Measurements from ENCODE around the gene UBE4B.

Gene UBE4B

DNA sequence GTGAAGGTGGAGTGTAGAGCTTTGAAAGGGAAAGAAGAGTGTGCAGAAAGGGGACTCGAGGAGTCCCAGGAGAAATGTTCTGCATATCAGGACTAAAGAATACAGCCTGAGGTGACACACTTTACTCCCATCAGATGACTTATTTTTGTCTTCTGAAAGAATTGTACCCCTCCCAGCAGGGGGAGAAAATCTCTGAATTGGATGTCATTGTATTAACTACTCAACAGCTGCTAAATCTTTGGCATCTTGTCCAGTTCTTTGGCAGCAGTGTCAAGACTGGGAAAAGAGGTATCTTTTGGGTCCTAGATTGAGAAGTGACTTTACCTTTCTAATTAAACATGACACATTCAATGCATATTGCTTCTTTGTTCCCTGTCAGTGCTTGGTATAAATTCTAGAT, 18.9 kb downstream of the UBE4B start:
- H3F3A ChIP-seq (ENCODE audit: insufficient read depth, low read length) = no peaks in the 10 kb centered on the region
- H3K9me2 ChIP-seq (replicated peaks; ENCODE audit: insufficient read depth, low read length) = no peaks in the 10 kb centered on the region
- no peaks in the 10 kb centered on the region for H3K9me3 ChIP-seq (replicated peaks; ENCODE audit: insufficient read depth, low read length)
- TF ChIP-seq EZH2phosphoT487 (IDR thresholded peaks at IDR 0.05; ENCODE audit: low read length) = no peak
- no peak for TF ChIP-seq EZH2 (optimal IDR thresholded peaks at IDR 0.05; ENCODE audit: low read depth, low read length)
- TF ChIP-seq, protein P1, sequence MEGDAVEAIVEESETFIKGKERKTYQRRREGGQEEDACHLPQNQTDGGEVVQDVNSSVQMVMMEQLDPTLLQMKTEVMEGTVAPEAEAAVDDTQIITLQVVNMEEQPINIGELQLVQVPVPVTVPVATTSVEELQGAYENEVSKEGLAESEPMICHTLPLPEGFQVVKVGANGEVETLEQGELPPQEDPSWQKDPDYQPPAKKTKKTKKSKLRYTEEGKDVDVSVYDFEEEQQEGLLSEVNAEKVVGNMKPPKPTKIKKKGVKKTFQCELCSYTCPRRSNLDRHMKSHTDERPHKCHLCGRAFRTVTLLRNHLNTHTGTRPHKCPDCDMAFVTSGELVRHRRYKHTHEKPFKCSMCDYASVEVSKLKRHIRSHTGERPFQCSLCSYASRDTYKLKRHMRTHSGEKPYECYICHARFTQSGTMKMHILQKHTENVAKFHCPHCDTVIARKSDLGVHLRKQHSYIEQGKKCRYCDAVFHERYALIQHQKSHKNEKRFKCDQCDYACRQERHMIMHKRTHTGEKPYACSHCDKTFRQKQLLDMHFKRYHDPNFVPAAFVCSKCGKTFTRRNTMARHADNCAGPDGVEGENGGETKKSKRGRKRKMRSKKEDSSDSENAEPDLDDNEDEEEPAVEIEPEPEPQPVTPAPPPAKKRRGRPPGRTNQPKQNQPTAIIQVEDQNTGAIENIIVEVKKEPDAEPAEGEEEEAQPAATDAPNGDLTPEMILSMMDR (IDR thresholded peaks at IDR 0.05; ENCODE audit: low read length) = no peak
- H3K27ac ChIP-seq (ENCODE audit: low read length) = no peak overlapping the region
- H3K36me3 ChIP-seq (replicated peaks; ENCODE audit: insufficient read depth, low read length) = 0 out of 2 replicates have a peak, but pooled peaks cover 3% of the 10 kb centered on the region
- no peak overlapping the region for H3K4me2 ChIP-seq (ENCODE audit: low read depth, low read length)
- H3K4me3 ChIP-seq (ENCODE audit: low read length) = no peak overlapping the region
- peaks cover 96% of the 10 kb centered on the region for H3K79me2 ChIP-seq (ENCODE audit: low read length)
- H3K4me1 ChIP-seq (ENCODE audit: low read length) = peaks cover 8% of the 10 kb centered on the region
- H2AFZ ChIP-seq (ENCODE audit: low read length) = no peak overlapping the region
- H4K20me1 ChIP-seq (ENCODE audit: insufficient read depth, low read length) = 0 out of 2 replicates have a peak, but pooled peaks cover 6% of the 10 kb centered on the region
- H3K27me3 ChIP-seq (replicated peaks; ENCODE audit: insufficient read depth, low read length) = no peaks in the 10 kb centered on the region
- H3K9ac ChIP-seq (ENCODE audit: low read length) = no peak overlapping the region
- DNase-seq = no peak

DNA sequence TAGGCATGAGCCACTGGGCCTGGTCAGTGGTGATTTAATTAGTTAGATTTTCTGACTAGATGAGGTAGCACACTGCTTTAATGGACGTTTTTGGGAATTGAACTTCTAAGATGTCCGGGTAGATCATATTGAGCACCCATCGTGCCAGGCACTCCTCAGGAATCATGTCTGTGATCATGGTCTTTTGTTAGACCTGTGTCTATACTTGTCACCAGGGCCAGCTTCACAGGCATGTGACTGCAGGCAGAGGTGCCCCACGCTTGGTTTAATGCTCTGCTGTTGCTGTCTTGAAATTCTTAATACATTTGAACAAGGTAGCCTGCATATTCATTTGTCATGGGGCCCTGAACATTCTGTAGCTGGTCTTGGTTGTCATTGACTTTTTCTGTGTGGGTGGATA, 19.6 kb downstream of the UBE4B start:
- no peak overlapping the region for H3K4me2 ChIP-seq (ENCODE audit: low read depth, low read length)
- 0 out of 2 replicates have a peak, but pooled peaks cover 6% of the 10 kb centered on the region for H4K20me1 ChIP-seq (ENCODE audit: insufficient read depth, low read length)
- H3K27ac ChIP-seq (ENCODE audit: low read length) = no peak overlapping the region
- H3K36me3 ChIP-seq (replicated peaks; ENCODE audit: insufficient read depth, low read length) = no peaks in the 10 kb centered on the region
- H3K9me3 ChIP-seq (replicated peaks; ENCODE audit: insufficient read depth, low read length) = no peaks in the 10 kb centered on the region
- DNase-seq = no peak
- peaks cover 95% of the 10 kb centered on the region for H3K79me2 ChIP-seq (ENCODE audit: low read length)
- H3K4me3 ChIP-seq (ENCODE audit: low read length) = no peak overlapping the region
- TF ChIP-seq EZH2 (optimal IDR thresholded peaks at IDR 0.05; ENCODE audit: low read depth, low read length) = no peak
- no peak for TF ChIP-seq EZH2phosphoT487 (IDR thresholded peaks at IDR 0.05; ENCODE audit: low read length)
- TF ChIP-seq, protein P1 (IDR thresholded peaks at IDR 0.05; ENCODE audit: low read length) = no peak
- no peaks in the 10 kb centered on the region for H3K27me3 ChIP-seq (replicated peaks; ENCODE audit: insufficient read depth, low read length)
- H3F3A ChIP-seq (ENCODE audit: insufficient read depth, low read length) = no peaks in the 10 kb centered on the region
- no peak overlapping the region for H2AFZ ChIP-seq (ENCODE audit: low read length)
- peaks cover 8% of the 10 kb centered on the region for H3K4me1 ChIP-seq (ENCODE audit: low read length)
- no peaks in the 10 kb centered on the region for H3K9me2 ChIP-seq (replicated peaks; ENCODE audit: insufficient read depth, low read length)
- no peak overlapping the region for H3K9ac ChIP-seq (ENCODE audit: low read length)

DNA sequence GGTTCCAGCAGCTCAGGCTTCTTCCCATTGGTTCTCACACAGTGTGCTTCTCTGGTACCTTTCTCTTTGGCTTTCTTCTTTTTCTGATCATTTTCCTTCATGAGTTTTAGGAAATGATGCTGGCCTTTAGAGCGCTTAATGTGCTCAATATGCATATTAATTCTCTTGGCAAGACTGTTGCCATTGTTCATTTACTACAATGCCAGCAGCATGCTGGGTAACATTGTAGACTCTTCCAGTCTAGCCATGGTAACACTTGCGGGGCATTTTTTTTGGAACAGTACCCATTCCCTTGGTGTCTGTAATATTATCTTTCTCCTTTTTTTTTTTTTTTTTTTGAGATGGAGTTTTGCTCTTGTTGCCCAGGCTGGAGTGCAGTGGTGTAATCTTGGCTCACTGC, 21.7 kb downstream of the UBE4B start:
- Histone ChIP-seq H3K9ac (ENCODE audit: low read length) (no peak overlapping the region), H2AFZ (ENCODE audit: low read length) (no peak overlapping the region), H3F3A (ENCODE audit: insufficient read depth, low read length) (no peaks in the 10 kb centered on the region), H3K27me3 (replicated peaks; ENCODE audit: insufficient read depth, low read length) (no peaks in the 10 kb centered on the region), H3K79me2 (ENCODE audit: low read length) (peaks cover 95% of the 10 kb centered on the region), H3K4me2 (ENCODE audit: low read depth, low read length) (no peak overlapping the region), H4K20me1 (ENCODE audit: insufficient read depth, low read length) (no peaks in the 10 kb centered on the region), H3K27ac (ENCODE audit: low read length) (no peak overlapping the region), H3K9me3 (replicated peaks; ENCODE audit: insufficient read depth, low read length) (no peaks in the 10 kb centered on the region), H3K9me2 (replicated peaks; ENCODE audit: insufficient read depth, low read length) (no peaks in the 10 kb centered on the region), H3K4me1 (ENCODE audit: low read length) (peaks cover 8% of the 10 kb centered on the region), H3K36me3 (replicated peaks; ENCODE audit: insufficient read depth, low read length) (no peaks in the 10 kb centered on the region), H3K4me3 (ENCODE audit: low read length) (no peak overlapping the region)
- no peak for DNase-seq
- TF ChIP-seq EZH2 (optimal IDR thresholded peaks at IDR 0.05; ENCODE audit: low read depth, low read length) = no peak
- TF ChIP-seq EZH2phosphoT487 (IDR thresholded peaks at IDR 0.05; ENCODE audit: low read length) = no peak
- TF ChIP-seq, protein P1 (IDR thresholded peaks at IDR 0.05; ENCODE audit: low read length) = no peak

Data from MM.1S (cell line).